ENCODE data around the gene SECTM1.

GRCh38 chr17:82299452-82299851 is 34.1 kb downstream of the SECTM1 start:
- TF ChIP-seq, protein P1, sequence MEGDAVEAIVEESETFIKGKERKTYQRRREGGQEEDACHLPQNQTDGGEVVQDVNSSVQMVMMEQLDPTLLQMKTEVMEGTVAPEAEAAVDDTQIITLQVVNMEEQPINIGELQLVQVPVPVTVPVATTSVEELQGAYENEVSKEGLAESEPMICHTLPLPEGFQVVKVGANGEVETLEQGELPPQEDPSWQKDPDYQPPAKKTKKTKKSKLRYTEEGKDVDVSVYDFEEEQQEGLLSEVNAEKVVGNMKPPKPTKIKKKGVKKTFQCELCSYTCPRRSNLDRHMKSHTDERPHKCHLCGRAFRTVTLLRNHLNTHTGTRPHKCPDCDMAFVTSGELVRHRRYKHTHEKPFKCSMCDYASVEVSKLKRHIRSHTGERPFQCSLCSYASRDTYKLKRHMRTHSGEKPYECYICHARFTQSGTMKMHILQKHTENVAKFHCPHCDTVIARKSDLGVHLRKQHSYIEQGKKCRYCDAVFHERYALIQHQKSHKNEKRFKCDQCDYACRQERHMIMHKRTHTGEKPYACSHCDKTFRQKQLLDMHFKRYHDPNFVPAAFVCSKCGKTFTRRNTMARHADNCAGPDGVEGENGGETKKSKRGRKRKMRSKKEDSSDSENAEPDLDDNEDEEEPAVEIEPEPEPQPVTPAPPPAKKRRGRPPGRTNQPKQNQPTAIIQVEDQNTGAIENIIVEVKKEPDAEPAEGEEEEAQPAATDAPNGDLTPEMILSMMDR (IDR thresholded peaks at IDR 0.05; ENCODE audit: poor library complexity): no peak
- no peak for TF ChIP-seq EZH2phosphoT487 (IDR thresholded peaks at IDR 0.05; ENCODE audit: low read depth, severe bottlenecking, unreplicated experiment)

Measured in hepatocyte (in vitro differentiated cells).